GM10266 (cell line): Measurements from ENCODE around the gene HNRNPM.
"Not testable (repeated sequence)": the region's sequence is repeated elsewhere in the genome, so short reads cannot be mapped to it uniquely, and the experiment has no call there.

Source experiments
- DNase-seq: peaks from one replicate; pipeline ENCODE4 v3.0.0; 2012; ENCODE audit errors: extremely low spot score
- CTCF ChIP-seq: IDR thresholded peaks from 2 replicates; pipeline ENCODE4 v1.5.1; 2012; ENCODE audit warnings: mild to moderate bottlenecking, low read depth; ENCODE audit not compliant: control insufficient read depth, insufficient read depth; ENCODE audit errors: missing control alignments

The HNRNPM gene

GRCh38 chr19:8429044-8429443 lies 15.7 kb upstream of the HNRNPM start:
- no peak for DNase-seq
- no peak for TF ChIP-seq CTCF

- DNase-seq, result no peak
- no peak for TF ChIP-seq CTCF
Observed at GRCh38 chr19:8429826-8430225, 14.9 kb upstream of the HNRNPM start.

- no peak for DNase-seq
- TF ChIP-seq CTCF, result no peak
Observed at GRCh38 chr19:8430650-8431049, 14.1 kb upstream of the HNRNPM start.

- no peak for TF ChIP-seq CTCF
- no peak for DNase-seq
Observed at GRCh38 chr19:8438236-8438635, 6.5 kb upstream of the HNRNPM start.

GRCh38 chr19:8441725-8442544 lies 2.8 kb upstream of the HNRNPM start:
- DNase-seq, result no peak
- no peak for TF ChIP-seq CTCF

- not testable (repeated sequence) for DNase-seq
Observed at GRCh38 chr19:8444140-8444676, 567 bp upstream of the HNRNPM start.

- DNase-seq, result peak; percentile 30
- TF ChIP-seq CTCF, result no peak
Observed at GRCh38 chr19:8445488-8446001, 770 bp downstream of the HNRNPM start.
